Adrenal gland (tissue), 5 donors: ENCODE data around the gene PLD3.

Experiments
- CTCF ChIP-seq, 6 experiments: fragments of 450-650 bp in 4 of 6; fragments of 200-600 bp in 2 of 6; sonication (generic) in 1 of 6; IDR thresholded peaks; 1 replicate in 5 of 6; 2 replicates in 1 of 6; pipeline versions ENCODE4 v1.5.1 to v1.8.0; 2016 to 2021; ENCODE audit warnings: antibody characterized with exemption in 6 of 6, mild to moderate bottlenecking in 2 of 6, moderate library complexity in 1 of 6
- POLR2A ChIP-seq, 2 donors: fragments of 450-650 bp; IDR thresholded peaks; one replicate each; pipeline ENCODE4 v1.6.1; 2017; ENCODE audit warnings: antibody characterized with exemption in 2 of 2, mild to moderate bottlenecking in 2 of 2, moderate library complexity in 1 of 2
- donor health status: DM: no; HTN: no; CAD: no.

GRCh38 chr19:40419066-40419612 is 70.6 kb downstream of the PLD3 start:
- TF ChIP-seq CTCF (IDR thresholded peaks at IDR 0.05) (no peak), POLR2A (IDR thresholded peaks at IDR 0.05) (no peak)
